SK-N-SH (cell line): Measurements from ENCODE around the gene TAOK1. TPM values are rescaled to one million over a fixed set of nuclear protein-coding genes. Genes with fewer than 3 reads are reported as not detected.

Experiments used
- CTCF ChIA-PET: fragments of 300-600, 350-600 bp; formaldehyde crosslinking; extraction: SDS; loops from one replicate; lab custom pipeline; 2021; lab: Yijun Ruan, JAX
- POLR2A ChIA-PET: fragments of 350-600 bp; sonication (Branson Sonifier 250); formaldehyde crosslinking; extraction: SDS; loops from one replicate; lab custom pipeline; 2020; ENCODE audit warnings: antibody characterized with exemption, inconsistent platforms; lab: Yijun Ruan, JAX
- DNase-seq: peaks from one replicate; pipeline ENCODE4 v3.0.0; 2012
- H2AFZ ChIP-seq: fragments of 200-600 bp; sonication (generic); 2 replicates; pipeline ENCODE4 v1.8.1; 2016; ENCODE audit warnings: antibody characterized with exemption, mild to moderate bottlenecking, low read depth
- H3F3A ChIP-seq: fragments of 200-600 bp; sonication (generic); replicated peaks from 2 replicates; pipeline ENCODE3; 2016; ENCODE audit warnings: antibody characterized with exemption, mild to moderate bottlenecking; ENCODE audit not compliant: insufficient read depth
- H3K27ac ChIP-seq, 2 experiments: fragments of 200-500 bp in 1 of 2; fragments of 200-600 bp in 1 of 2; sonication (Bioruptor generic) in 1 of 2; sonication (generic), shearing (Covaris generic) in 1 of 2; 2 replicates each; pipeline versions ENCODE4 v1.5.1 to v1.6.1; 2014 to 2016; ENCODE audit warnings: low read depth in 2 of 2, inconsistent platforms in 1 of 2, low read length in 1 of 2, mild to moderate bottlenecking in 1 of 2, mixed read lengths in 1 of 2
- H3K27me3 ChIP-seq: fragments of 200-600 bp; sonication (generic), shearing (Covaris generic); 2 replicates; pipeline ENCODE4 v1.6.1; 2016; ENCODE audit warnings: mixed run types; ENCODE audit not compliant: insufficient read depth
- H3K36me3 ChIP-seq, 2 experiments: fragments of 200-500 bp in 1 of 2; fragments of 200-600 bp in 1 of 2; sonication (Bioruptor generic) in 1 of 2; sonication (generic) in 1 of 2; replicated peaks in 1 of 2; 2 replicates each; pipeline versions ENCODE3 to v1.5.1; 2014 to 2016; ENCODE audit warnings: low read length in 1 of 2, mild to moderate bottlenecking in 1 of 2; ENCODE audit not compliant: insufficient read depth in 2 of 2, control insufficient read depth in 1 of 2
- H3K4me1 ChIP-seq, 2 experiments: fragments of 200-500 bp in 1 of 2; fragments of 200-600 bp in 1 of 2; sonication (Bioruptor generic) in 1 of 2; sonication (generic), shearing (Covaris generic) in 1 of 2; 2 replicates each; pipeline versions ENCODE4 v1.5.1 to v1.6.1; 2014 to 2016; ENCODE audit warnings: low read depth in 1 of 2, low read length in 1 of 2, mixed run types in 1 of 2; ENCODE audit not compliant: insufficient read depth in 2 of 2, control insufficient read depth in 1 of 2
- H3K4me2 ChIP-seq: fragments of 200-600 bp; sonication (generic), shearing (Covaris generic); 2 replicates; pipeline ENCODE4 v1.6.1; 2017; ENCODE audit warnings: mixed run types
- H3K4me3 ChIP-seq, 2 experiments: fragments of 200-500 bp in 1 of 2; fragments of 200-600 bp in 1 of 2; sonication (Bioruptor generic) in 1 of 2; sonication (generic), shearing (Covaris generic) in 1 of 2; 2 replicates each; pipeline versions ENCODE4 v1.5.1 to v1.8.1; 2014 to 2016; ENCODE audit warnings: low read depth in 2 of 2, inconsistent platforms in 1 of 2, low read length in 1 of 2, mild to moderate bottlenecking in 1 of 2, mixed read lengths in 1 of 2, moderate library complexity in 1 of 2
- H3K79me2 ChIP-seq: fragments of 200-600 bp; sonication (generic); 2 replicates; pipeline ENCODE4 v1.8.1; 2017; ENCODE audit warnings: mild to moderate bottlenecking; ENCODE audit not compliant: insufficient read depth
- H3K9ac ChIP-seq: fragments of 200-600 bp; sonication (generic); 2 replicates; pipeline ENCODE4 v1.6.1; 2017; ENCODE audit warnings: mixed run types
- H3K9me2 ChIP-seq: fragments of 200-600 bp; sonication (generic); 2 replicates; pipeline ENCODE4 v1.6.1; 2017; ENCODE audit warnings: mixed run types
- H3K9me3 ChIP-seq: fragments of 200-600 bp; sonication (generic); 2 replicates; pipeline ENCODE4 v1.6.1; 2017; ENCODE audit warnings: mixed run types, mild to moderate bottlenecking, moderate library complexity
- H4K20me1 ChIP-seq: fragments of 200-600 bp; sonication (generic); 2 replicates; pipeline ENCODE4 v1.6.1; 2017; ENCODE audit warnings: mild to moderate bottlenecking, mixed run types; ENCODE audit not compliant: insufficient read depth
- CHD2 ChIP-seq: fragments of 150-350 bp; IDR thresholded peaks from 2 replicates; pipeline ENCODE4 v1.6.1; 2018; ENCODE audit warnings: low read length; ENCODE audit not compliant: partially characterized antibody
- FOXM1 ChIP-seq: IDR thresholded peaks from 2 replicates; pipeline ENCODE4 v1.4.0; 2012; ENCODE audit warnings: low read depth, mild to moderate bottlenecking
- IRF3 ChIP-seq: fragments of 150-350 bp; IDR thresholded peaks from 2 replicates; pipeline ENCODE4 v1.6.1; 2016; ENCODE audit warnings: mild to moderate bottlenecking, low read depth, low read length
- MAX ChIP-seq: IDR thresholded peaks from 2 replicates; pipeline ENCODE4 v1.4.0; 2012; ENCODE audit warnings: low read depth
- NRF1 ChIP-seq: IDR thresholded peaks from 2 replicates; pipeline ENCODE4 v1.6.1; 2012; ENCODE audit warnings: low read depth, mild to moderate bottlenecking, low read length
- POLR2AphosphoS5 ChIP-seq: IDR thresholded peaks from 2 replicates; pipeline ENCODE4 v1.6.1; 2012; ENCODE audit warnings: low read depth, low read length
- RAD21 ChIP-seq: IDR thresholded peaks from 2 replicates; pipeline ENCODE4 v1.6.1; 2012; ENCODE audit warnings: mild to moderate bottlenecking, low read length
- RXRA ChIP-seq: IDR thresholded peaks from 2 replicates; pipeline ENCODE4 v1.4.0; 2012; ENCODE audit warnings: low read depth, mild to moderate bottlenecking, borderline replicate concordance
- SIN3A ChIP-seq: IDR thresholded peaks from 2 replicates; pipeline ENCODE4 v1.6.1; 2012; ENCODE audit warnings: low read depth, mild to moderate bottlenecking, low read length, moderate library complexity, borderline replicate concordance
- SMC3 ChIP-seq: IDR thresholded peaks from 2 replicates; pipeline ENCODE4 v1.6.1; 2012; ENCODE audit warnings: low read depth, low read length, improper control_type of control experiment
- TEAD4 ChIP-seq: IDR thresholded peaks from 2 replicates; pipeline ENCODE4 v1.4.0; 2012; ENCODE audit warnings: mild to moderate bottlenecking, borderline replicate concordance; ENCODE audit not compliant: insufficient read depth
- YY1 ChIP-seq: IDR thresholded peaks from 2 replicates; pipeline ENCODE4 v1.4.0; 2012; ENCODE audit warnings: low read depth, mild to moderate bottlenecking
- ZBTB33 ChIP-seq: IDR thresholded peaks from 2 replicates; pipeline ENCODE4 v1.4.0; 2012; ENCODE audit warnings: low read depth, borderline replicate concordance
- WGBS: methylation state at CpG from one replicate; pipeline ENCODE4 v1.1.6; 2017; ENCODE audit warnings: low lambda C conversion rate; 5-methylcytosine and 5-hydroxymethylcytosine counted together
- polyA plus RNA-seq, 3 experiments: library from polyadenylated mRNA; depleted of rRNA; stranded (reverse); fragments of >200 nt; gene quantifications; 2 replicates each; pipeline ENCODE4 v1.2.3, GENCODE V29; 2012

TAOK1 gene
- polyA plus RNA-seq, 1 of the 3 experiments (the other 2 are of a cell fraction), result 5.9 TPM

- H3F3A ChIP-seq, result peaks cover 5% of the 10 kb centered on the region
- DNase-seq, result no peak
- H3K27ac ChIP-seq, result no peak overlapping the region
- H4K20me1 ChIP-seq, result peaks cover 23% of the 10 kb centered on the region
- peaks cover 9 to 82% of the 10 kb centered on the region in 2 experiments for H3K36me3 ChIP-seq
- TF ChIP-seq SMC3 (no peak), YY1 (no peak), IRF3 (no peak), POLR2AphosphoS5 (no peak), ZBTB33 (no peak), FOXM1 (no peak), SIN3A (no peak), RXRA (no peak), TEAD4 (no peak), RAD21 (no peak), NRF1 (no peak), CHD2 (no peak), MAX (no peak)
- POLR2A ChIA-PET, result no interaction called here
- H3K9ac ChIP-seq, result no peak overlapping the region
- CTCF ChIA-PET, result interaction anchor here (0.8 to 12.7 kb wide), 11 partner anchors 9 to 352 kb away, joined by 3 to 166 read pairs (median 5); partner anchors contain the start of genes ABHD15, ANKRD13B and TP53I13
- H3K79me2 ChIP-seq, result peaks cover 23% of the 10 kb centered on the region
- no peaks in the 10 kb centered on the region for H3K9me3 ChIP-seq
- no peak overlapping the region for H3K4me2 ChIP-seq
- no peaks in the 10 kb centered on the region for H3K27me3 ChIP-seq
- H3K4me3 ChIP-seq, result no peak overlapping the region
- no peak overlapping the region for H2AFZ ChIP-seq
- H3K9me2 ChIP-seq, result no peaks in the 10 kb centered on the region
- peaks cover 0 to 5% of the 10 kb centered on the region in 2 experiments; a peak in 1 of 4 replicates for H3K4me1 ChIP-seq
- 90% methylated on average over 8 of the region's 14 CpGs for WGBS
Observed at GRCh38 chr17:29578626-29579485, 188.7 kb downstream of the TAOK1 start.
